Measurements from ENCODE around the gene CHGA. TPM values are rescaled to one million over a fixed set of nuclear protein-coding genes. Genes with fewer than 3 reads are reported as not detected.

The CHGA gene
- total and polyA plus RNA-seq, 11 donors: 0.07 to 0.19 TPM; not detected in 9

DNA sequence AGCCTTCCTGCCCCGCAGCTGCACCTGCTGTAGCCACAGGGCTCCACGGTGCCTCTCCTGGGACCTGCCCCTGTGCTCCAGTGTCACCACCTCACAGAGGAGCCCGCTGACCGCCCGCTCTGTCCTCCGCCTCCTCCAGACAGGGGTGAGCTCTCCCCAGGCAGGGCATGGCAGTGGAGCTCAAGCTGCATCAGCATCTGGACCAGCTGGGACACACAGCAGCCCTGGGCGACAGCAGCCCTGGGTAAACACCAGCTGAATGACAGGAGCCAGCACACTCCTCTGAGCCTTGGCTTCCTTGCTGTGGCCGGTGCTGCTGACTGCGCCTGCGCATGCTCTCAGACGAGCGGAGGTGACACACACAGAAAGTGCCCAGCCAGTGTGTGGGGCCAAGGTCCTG is 22.0 kb downstream of the CHGA start:
- intact Hi-C loops (cut with DNase I): no loop called here
- WGBS, 4 donors: 95 to 97% (median 96%) methylated on average over 4 to 12 of the region's 12 CpGs
- H3K9me3 ChIP-seq: no peaks in the 10 kb centered on the region
- no peak for TF ChIP-seq POLR2A (IDR thresholded peaks at IDR 0.05)
- TF ChIP-seq, protein P1, sequence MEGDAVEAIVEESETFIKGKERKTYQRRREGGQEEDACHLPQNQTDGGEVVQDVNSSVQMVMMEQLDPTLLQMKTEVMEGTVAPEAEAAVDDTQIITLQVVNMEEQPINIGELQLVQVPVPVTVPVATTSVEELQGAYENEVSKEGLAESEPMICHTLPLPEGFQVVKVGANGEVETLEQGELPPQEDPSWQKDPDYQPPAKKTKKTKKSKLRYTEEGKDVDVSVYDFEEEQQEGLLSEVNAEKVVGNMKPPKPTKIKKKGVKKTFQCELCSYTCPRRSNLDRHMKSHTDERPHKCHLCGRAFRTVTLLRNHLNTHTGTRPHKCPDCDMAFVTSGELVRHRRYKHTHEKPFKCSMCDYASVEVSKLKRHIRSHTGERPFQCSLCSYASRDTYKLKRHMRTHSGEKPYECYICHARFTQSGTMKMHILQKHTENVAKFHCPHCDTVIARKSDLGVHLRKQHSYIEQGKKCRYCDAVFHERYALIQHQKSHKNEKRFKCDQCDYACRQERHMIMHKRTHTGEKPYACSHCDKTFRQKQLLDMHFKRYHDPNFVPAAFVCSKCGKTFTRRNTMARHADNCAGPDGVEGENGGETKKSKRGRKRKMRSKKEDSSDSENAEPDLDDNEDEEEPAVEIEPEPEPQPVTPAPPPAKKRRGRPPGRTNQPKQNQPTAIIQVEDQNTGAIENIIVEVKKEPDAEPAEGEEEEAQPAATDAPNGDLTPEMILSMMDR (IDR thresholded peaks at IDR 0.05): no peak
- ATAC-seq (no peak), DNase-seq (peak in 1 of 5 donors; percentile 31)
- peaks cover 0 to 66% (median 37%) of the 10 kb centered on the region in 9 donors for H3K36me3 ChIP-seq
- no peaks in the 10 kb centered on the region for H3K27me3 ChIP-seq
- peaks cover 0 to 23% (median 9%) of the 10 kb centered on the region in 12 donors for H3K4me1 ChIP-seq
- H3K27ac ChIP-seq: no peak overlapping the region
- no peak overlapping the region for H3K4me3 ChIP-seq

DNA sequence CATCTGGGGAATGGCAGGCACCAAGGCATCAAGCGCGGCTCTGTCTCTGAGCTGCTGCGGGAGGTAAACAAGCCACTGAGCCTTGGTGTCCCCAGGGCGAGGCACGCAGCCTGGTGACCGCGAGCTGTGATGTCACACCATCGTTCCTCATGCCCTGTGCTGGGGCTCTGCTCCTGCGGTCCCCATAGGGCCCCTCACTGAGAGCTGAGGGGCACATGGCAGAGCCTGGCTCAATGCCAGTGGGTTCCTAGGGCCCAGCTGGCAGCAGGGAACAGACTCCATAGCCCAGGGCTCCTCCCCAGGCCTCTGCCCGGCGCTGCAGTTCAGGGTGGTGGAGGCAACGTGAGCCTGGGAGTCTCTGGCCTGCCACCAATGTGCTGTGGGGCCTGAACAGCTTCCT is 22.6 kb downstream of the CHGA start:
- Histone ChIP-seq H3K27ac (no peak overlapping the region), H3K9me3 (no peaks in the 10 kb centered on the region), H3K4me3 (no peak overlapping the region), H3K4me1 (peaks cover 0 to 29% (median 14%) of the 10 kb centered on the region in 12 donors), H3K36me3 (peaks cover 0 to 62% (median 37%) of the 10 kb centered on the region in 9 donors), H3K27me3 (no peaks in the 10 kb centered on the region)
- WGBS, 4 donors: 88 to 93% (median 90%) methylated on average over 9 to 12 of the region's 12 CpGs
- TF ChIP-seq, protein P1 (IDR thresholded peaks at IDR 0.05): no peak
- TF ChIP-seq POLR2A (IDR thresholded peaks at IDR 0.05): no peak
- ATAC-seq (no peak), DNase-seq (peak in 1 of 5 donors; percentile 42)
- intact Hi-C loops (cut with DNase I): no loop called here

DNA sequence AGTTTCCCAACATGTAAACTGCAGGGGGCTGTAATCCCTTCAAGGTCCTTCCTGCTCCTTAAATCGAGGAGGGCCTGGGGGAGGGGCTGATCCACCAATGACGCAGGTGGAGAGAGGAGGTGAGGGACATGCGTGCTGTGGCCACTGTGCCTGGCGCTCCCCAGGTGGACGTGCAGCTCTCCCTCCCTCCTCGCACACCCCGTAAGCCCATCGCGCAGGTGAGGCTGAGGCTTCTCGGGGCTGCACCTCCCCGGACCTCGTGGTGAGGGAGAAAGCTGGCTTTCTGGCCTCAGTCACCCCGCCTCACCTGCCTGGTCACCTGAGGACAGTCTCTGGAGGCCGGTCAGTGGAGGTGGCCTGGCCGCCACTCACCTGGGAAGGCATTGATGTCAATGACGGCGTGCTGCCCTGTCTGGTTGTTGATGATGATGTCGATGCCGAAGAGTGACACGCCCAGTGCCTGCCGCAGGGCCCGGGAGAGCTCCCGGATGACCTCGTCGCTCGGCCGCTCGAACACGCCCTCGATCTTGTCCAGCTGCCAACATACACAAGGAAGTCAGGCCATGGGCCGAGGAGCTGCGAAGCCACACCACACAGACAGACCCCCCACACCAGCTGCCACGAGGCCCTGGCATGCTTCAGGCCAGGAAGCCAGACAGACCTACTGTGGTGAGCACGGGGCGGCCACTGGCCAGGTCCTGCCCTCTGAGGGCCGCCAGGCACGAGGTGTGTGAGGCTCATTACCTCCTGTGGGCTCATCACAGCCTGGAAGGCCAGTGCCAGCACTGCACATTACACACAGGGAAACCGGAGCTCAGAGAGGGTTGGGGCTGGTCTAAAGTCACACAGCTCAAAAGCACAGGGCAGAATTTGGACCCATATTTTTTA is 23.3 kb downstream of the CHGA start:
- DNase-seq (peak; percentile 46 to 74 (median 70)), ATAC-seq (peak in 3 of 4 donors; percentile 7 to 47 (median 23))
- H3K4me1 ChIP-seq: peaks cover 0 to 36% (median 16%) of the 10 kb centered on the region in 12 donors
- H3K9me3 ChIP-seq: no peaks in the 10 kb centered on the region
- H3K27ac ChIP-seq: no peak overlapping the region
- H3K36me3 ChIP-seq: peaks cover 0 to 66% (median 41%) of the 10 kb centered on the region in 9 donors
- 60 to 83% (median 64%) methylated on average over 18 to 38 of the region's 38 CpGs for WGBS, 4 donors
- H3K4me3 ChIP-seq: no peak overlapping the region
- intact Hi-C loops (cut with DNase I): no loop called here
- TF ChIP-seq, protein P1 (IDR thresholded peaks at IDR 0.05): no peak
- TF ChIP-seq POLR2A (IDR thresholded peaks at IDR 0.05): no peak
- H3K27me3 ChIP-seq: no peaks in the 10 kb centered on the region

DNA sequence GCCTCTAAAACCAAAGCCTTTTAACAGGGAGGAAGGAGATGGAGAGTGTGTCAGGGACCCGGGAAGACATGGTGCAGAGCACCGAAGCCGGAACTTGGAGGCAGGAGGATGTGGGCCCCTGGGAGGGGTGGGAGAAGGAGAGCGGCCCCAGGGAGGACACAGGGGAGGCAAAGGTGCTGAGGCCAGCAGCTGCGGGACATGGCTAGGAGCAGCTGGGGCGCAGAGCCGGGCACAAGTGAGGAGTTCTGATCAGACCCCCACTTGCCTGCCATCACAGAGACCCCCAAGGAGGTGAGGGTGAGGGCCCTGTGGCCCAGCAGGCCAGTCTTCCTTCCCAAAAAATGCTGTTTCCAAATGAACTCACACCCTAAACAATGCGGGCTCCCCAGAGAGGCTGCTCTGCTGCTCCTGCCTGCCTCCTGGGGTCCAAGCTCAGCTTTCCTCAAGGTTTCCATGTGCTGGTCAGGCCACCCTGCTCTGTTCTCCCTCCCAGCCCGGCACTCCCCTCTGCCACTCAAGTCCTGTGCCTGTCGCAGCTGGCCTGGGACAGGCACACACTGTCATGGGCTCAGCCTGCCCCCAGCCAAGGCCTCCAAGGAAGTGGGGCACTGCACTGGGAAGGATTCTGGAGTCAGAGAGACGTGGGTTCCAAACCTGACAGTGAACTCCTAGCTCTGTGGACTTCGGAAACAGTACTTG is 24.0 kb downstream of the CHGA start:
- Histone ChIP-seq H3K4me1 (peaks cover 0 to 44% (median 19%) of the 10 kb centered on the region in 12 donors), H3K4me3 (no peak overlapping the region), H3K9me3 (no peaks in the 10 kb centered on the region), H3K27ac (no peak overlapping the region), H3K27me3 (no peaks in the 10 kb centered on the region), H3K36me3 (peaks cover 0 to 62% (median 36%) of the 10 kb centered on the region in 9 donors)
- intact Hi-C loops (cut with DNase I): no loop called here
- WGBS, 4 donors: 86 to 96% (median 90%) methylated on average over 9 to 12 of the region's 12 CpGs
- no peak for TF ChIP-seq POLR2A (IDR thresholded peaks at IDR 0.05)
- TF ChIP-seq, protein P1 (IDR thresholded peaks at IDR 0.05): no peak
- no peak for ATAC-seq
- peak in 1 of 5 donors; percentile 55 for DNase-seq

All from heart left ventricle (tissue), 16 donors.